Measurements from ENCODE around the gene ADCY9.
"Not testable (repeated sequence)": the region's sequence is repeated elsewhere in the genome, so short reads cannot be mapped to it uniquely, and the experiment has no call there.

ADCY9 gene

GRCh38 chr16:4093495-4094126 is 22.6 kb downstream of the ADCY9 start:
- no peak for DNase-seq (ENCODE audit: low read depth in 3 of 3)

GRCh38 chr16:4092547-4093265 is 23.5 kb downstream of the ADCY9 start:
- no peak for DNase-seq (ENCODE audit: low read depth in 3 of 3)

- no peak for DNase-seq (ENCODE audit: low read depth in 3 of 3)
Observed at GRCh38 chr16:4091240-4092012, 24.8 kb downstream of the ADCY9 start.

GRCh38 chr16:4090351-4090851 is 25.8 kb downstream of the ADCY9 start:
- no peak for DNase-seq (ENCODE audit: low read depth in 3 of 3)

- DNase-seq (ENCODE audit: low read depth in 3 of 3), result no peak
Observed at GRCh38 chr16:4089811-4090301, 26.4 kb downstream of the ADCY9 start.

- no peak for DNase-seq (ENCODE audit: low read depth in 3 of 3)
Observed at GRCh38 chr16:4089251-4089810, 26.9 kb downstream of the ADCY9 start.

GRCh38 chr16:4087990-4088577 is 28.2 kb downstream of the ADCY9 start:
- DNase-seq (ENCODE audit: low read depth in 3 of 3), result no peak

- no peak for DNase-seq (ENCODE audit: low read depth in 3 of 3)
Observed at GRCh38 chr16:4087099-4087885, 28.9 kb downstream of the ADCY9 start.

GRCh38 chr16:4086153-4086552 is 30.1 kb downstream of the ADCY9 start:
- DNase-seq (ENCODE audit: low read depth in 3 of 3), result no peak

GRCh38 chr16:4085405-4085970 is 30.8 kb downstream of the ADCY9 start:
- DNase-seq (ENCODE audit: low read depth in 3 of 3), result no peak

- DNase-seq (ENCODE audit: low read depth in 3 of 3), result no peak
Observed at GRCh38 chr16:4083347-4083870, 32.8 kb downstream of the ADCY9 start.

- no peak for DNase-seq (ENCODE audit: low read depth in 3 of 3)
Observed at GRCh38 chr16:4082474-4083044, 33.7 kb downstream of the ADCY9 start.

GRCh38 chr16:4081521-4082021 is 34.7 kb downstream of the ADCY9 start:
- DNase-seq (ENCODE audit: low read depth in 3 of 3), result peak; percentile 4 to 44 (median 33)

GRCh38 chr16:4081047-4081446 is 35.2 kb downstream of the ADCY9 start:
- DNase-seq (ENCODE audit: low read depth in 3 of 3), result no peak

GRCh38 chr16:4077174-4077649 is 39.0 kb downstream of the ADCY9 start:
- no peak for DNase-seq (ENCODE audit: low read depth in 3 of 3)

- no peak for DNase-seq (ENCODE audit: low read depth in 3 of 3)
Observed at GRCh38 chr16:4075534-4075933, 40.7 kb downstream of the ADCY9 start.

- DNase-seq (ENCODE audit: low read depth in 3 of 3), result not testable (repeated sequence)
Observed at GRCh38 chr16:4073150-4073549, 43.1 kb downstream of the ADCY9 start.

- no peak for DNase-seq (ENCODE audit: low read depth in 3 of 3)
Observed at GRCh38 chr16:4071686-4072561, 44.3 kb downstream of the ADCY9 start.

- DNase-seq (ENCODE audit: low read depth in 3 of 3), result no peak
Observed at GRCh38 chr16:4070936-4071335, 45.3 kb downstream of the ADCY9 start.

Measured in stimulated activated CD4-positive, alpha-beta T cell treated with anti-CD3 and anti-CD28 coated beads, TNF-alpha, amount 100 ng/mL, for 4 hours (primary cell).